ENCODE data around the gene CCT7.

Gene CCT7

DNA sequence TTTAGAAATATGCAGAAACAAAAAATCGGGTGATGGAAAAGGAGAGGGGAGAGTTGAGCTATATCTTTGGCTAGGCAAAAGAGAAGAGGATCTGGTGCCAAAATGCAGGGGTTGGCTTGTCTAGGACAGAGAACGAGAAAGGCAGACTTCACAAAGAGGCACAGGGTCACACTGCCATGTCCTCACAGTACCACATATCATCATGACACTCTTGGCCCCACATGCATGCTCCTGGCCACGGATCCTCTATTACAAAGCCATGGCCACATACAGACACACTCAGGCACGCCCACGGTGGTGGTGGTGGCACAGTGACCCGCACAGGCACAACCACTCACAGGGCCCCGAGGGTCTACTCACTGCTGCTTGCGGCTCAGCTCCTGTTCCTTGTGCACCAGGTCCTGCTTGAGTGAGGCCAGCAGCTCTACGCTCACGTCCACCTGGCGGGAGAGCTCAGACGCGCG is 34.3 kb downstream of the CCT7 start:
- Histone ChIP-seq H3K4me1 (ENCODE audit: low read length) (no peaks in the 10 kb centered on the region), H3K79me2 (ENCODE audit: low read length) (peaks cover 75% of the 10 kb centered on the region), H3K4me3 (ENCODE audit: low read length) (no peak overlapping the region), H3K9ac (ENCODE audit: low read length) (no peak overlapping the region), H2AFZ (ENCODE audit: low read depth, low read length) (no peak overlapping the region), H3K27ac (ENCODE audit: low read length) (no peak overlapping the region), H3K27me3 (ENCODE audit: low read depth, low read length) (no peaks in the 10 kb centered on the region), H3K9me3 (ENCODE audit: insufficient read depth, low read length) (no peaks in the 10 kb centered on the region), H4K20me1 (ENCODE audit: insufficient read depth, low read length) (peaks cover 49% of the 10 kb centered on the region), H3K4me2 (ENCODE audit: low read length) (no peak overlapping the region), H3K36me3 (replicated peaks; ENCODE audit: low read depth, low read length) (peaks cover 31% of the 10 kb centered on the region)
- TF ChIP-seq, protein P1, sequence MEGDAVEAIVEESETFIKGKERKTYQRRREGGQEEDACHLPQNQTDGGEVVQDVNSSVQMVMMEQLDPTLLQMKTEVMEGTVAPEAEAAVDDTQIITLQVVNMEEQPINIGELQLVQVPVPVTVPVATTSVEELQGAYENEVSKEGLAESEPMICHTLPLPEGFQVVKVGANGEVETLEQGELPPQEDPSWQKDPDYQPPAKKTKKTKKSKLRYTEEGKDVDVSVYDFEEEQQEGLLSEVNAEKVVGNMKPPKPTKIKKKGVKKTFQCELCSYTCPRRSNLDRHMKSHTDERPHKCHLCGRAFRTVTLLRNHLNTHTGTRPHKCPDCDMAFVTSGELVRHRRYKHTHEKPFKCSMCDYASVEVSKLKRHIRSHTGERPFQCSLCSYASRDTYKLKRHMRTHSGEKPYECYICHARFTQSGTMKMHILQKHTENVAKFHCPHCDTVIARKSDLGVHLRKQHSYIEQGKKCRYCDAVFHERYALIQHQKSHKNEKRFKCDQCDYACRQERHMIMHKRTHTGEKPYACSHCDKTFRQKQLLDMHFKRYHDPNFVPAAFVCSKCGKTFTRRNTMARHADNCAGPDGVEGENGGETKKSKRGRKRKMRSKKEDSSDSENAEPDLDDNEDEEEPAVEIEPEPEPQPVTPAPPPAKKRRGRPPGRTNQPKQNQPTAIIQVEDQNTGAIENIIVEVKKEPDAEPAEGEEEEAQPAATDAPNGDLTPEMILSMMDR (IDR thresholded peaks at IDR 0.05; ENCODE audit: low read depth, low read length): no peak
- no peak for TF ChIP-seq EZH2phosphoT487 (IDR thresholded peaks at IDR 0.05; ENCODE audit: low read depth)

DNA sequence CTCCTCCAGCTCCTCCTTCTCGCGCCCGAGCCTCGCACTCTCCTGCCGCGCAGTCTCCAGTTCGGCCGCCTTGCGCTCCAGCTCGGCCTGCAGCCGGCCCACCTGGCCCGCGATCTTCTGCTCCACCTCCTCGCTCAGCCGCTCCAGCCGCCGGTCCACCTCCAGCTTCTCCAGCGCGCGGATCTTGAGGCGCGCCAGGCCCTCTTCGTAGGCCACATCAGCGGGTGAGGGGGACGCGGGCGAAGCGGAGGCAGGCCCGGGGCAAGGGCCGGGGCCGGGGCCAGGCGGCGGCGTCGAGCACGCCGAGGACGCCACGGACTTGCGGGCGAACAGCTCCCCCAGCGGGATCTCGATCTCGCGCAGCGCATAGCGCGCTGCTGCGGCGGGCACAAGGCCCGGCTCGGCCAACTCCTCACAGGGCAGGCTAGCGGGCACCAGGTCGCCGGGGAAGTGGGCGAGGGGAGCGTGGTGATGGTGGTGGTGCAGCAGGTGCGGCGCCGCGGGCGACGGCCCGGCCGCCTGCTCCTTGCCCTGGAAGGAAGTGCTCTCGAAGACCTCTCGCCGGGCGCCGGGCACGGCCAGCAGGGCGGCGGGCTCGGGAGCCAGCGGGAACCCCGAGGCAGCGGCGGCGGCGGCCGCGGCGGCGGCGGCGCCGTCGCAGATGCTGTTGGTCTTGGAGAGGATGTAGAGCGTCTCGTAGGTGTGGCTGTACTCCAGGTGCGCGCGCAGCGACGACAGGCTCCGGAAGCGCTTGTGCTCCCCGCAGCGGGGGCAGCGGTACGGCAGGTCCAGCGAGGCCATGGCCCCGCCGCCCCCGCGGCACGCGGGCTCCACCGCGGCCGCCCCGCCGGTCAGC is 35.0 kb downstream of the CCT7 start:
- Histone ChIP-seq H3K9ac (ENCODE audit: low read length) (no peak overlapping the region), H3K27ac (ENCODE audit: low read length) (no peak overlapping the region), H3K27me3 (ENCODE audit: low read depth, low read length) (no peaks in the 10 kb centered on the region), H3K9me3 (ENCODE audit: insufficient read depth, low read length) (no peaks in the 10 kb centered on the region), H3K36me3 (replicated peaks; ENCODE audit: low read depth, low read length) (peaks cover 31% of the 10 kb centered on the region), H3K79me2 (ENCODE audit: low read length) (peaks cover 82% of the 10 kb centered on the region), H4K20me1 (ENCODE audit: insufficient read depth, low read length) (peaks cover 53% of the 10 kb centered on the region), H3K4me2 (ENCODE audit: low read length) (no peak overlapping the region), H3K4me1 (ENCODE audit: low read length) (no peaks in the 10 kb centered on the region), H3K4me3 (ENCODE audit: low read length) (no peak overlapping the region), H2AFZ (ENCODE audit: low read depth, low read length) (no peak overlapping the region)
- TF ChIP-seq, protein P1 (IDR thresholded peaks at IDR 0.05; ENCODE audit: low read depth, low read length): no peak
- TF ChIP-seq EZH2phosphoT487 (IDR thresholded peaks at IDR 0.05; ENCODE audit: low read depth): no peak

GRCh38 chr2:73269686-73270465 is 35.8 kb downstream of the CCT7 start:
- TF ChIP-seq EZH2phosphoT487 (IDR thresholded peaks at IDR 0.05; ENCODE audit: low read depth): no peak
- TF ChIP-seq, protein P1 (IDR thresholded peaks at IDR 0.05; ENCODE audit: low read depth, low read length): no peak
- Histone ChIP-seq H3K27ac (ENCODE audit: low read length) (no peak overlapping the region), H3K9ac (ENCODE audit: low read length) (no peak overlapping the region), H3K79me2 (ENCODE audit: low read length) (peaks cover 90% of the 10 kb centered on the region), H3K4me3 (ENCODE audit: low read length) (no peak overlapping the region), H3K27me3 (ENCODE audit: low read depth, low read length) (no peaks in the 10 kb centered on the region), H3K4me2 (ENCODE audit: low read length) (no peak overlapping the region), H3K4me1 (ENCODE audit: low read length) (no peaks in the 10 kb centered on the region), H3K9me3 (ENCODE audit: insufficient read depth, low read length) (no peaks in the 10 kb centered on the region), H3K36me3 (replicated peaks; ENCODE audit: low read depth, low read length) (peaks cover 25% of the 10 kb centered on the region), H2AFZ (ENCODE audit: low read depth, low read length) (no peak overlapping the region), H4K20me1 (ENCODE audit: insufficient read depth, low read length) (peaks cover 60% of the 10 kb centered on the region)

DNA sequence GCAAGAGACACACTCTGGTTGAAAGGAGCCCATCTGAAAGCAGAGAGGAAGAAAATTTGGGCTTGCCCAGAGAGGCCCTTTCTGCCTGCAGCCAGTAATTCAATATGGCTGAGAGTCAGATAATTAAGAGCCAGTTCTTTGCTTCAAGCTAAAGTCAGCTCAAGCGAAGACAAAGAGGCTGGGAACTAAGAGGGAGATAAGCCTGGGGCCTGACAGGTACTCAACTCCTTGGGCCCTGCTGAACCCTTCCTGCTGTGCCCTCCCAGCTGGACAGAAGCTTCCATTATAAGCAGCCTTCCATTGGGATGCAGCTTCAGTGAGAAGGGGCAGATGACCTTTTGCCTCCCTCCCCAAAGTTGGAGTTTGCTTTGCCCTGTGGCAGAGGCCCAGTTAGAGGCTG is 38.2 kb downstream of the CCT7 start:
- Histone ChIP-seq H2AFZ (ENCODE audit: low read depth, low read length) (no peak overlapping the region), H4K20me1 (ENCODE audit: insufficient read depth, low read length) (peaks cover 56% of the 10 kb centered on the region), H3K79me2 (ENCODE audit: low read length) (peaks cover 100% of the 10 kb centered on the region), H3K9ac (ENCODE audit: low read length) (no peak overlapping the region), H3K36me3 (replicated peaks; ENCODE audit: low read depth, low read length) (peaks cover 25% of the 10 kb centered on the region), H3K27ac (ENCODE audit: low read length) (no peak overlapping the region), H3K9me3 (ENCODE audit: insufficient read depth, low read length) (no peaks in the 10 kb centered on the region), H3K4me1 (ENCODE audit: low read length) (no peaks in the 10 kb centered on the region), H3K4me3 (ENCODE audit: low read length) (no peak overlapping the region), H3K4me2 (ENCODE audit: low read length) (no peak overlapping the region), H3K27me3 (ENCODE audit: low read depth, low read length) (no peaks in the 10 kb centered on the region)
- TF ChIP-seq, protein P1 (IDR thresholded peaks at IDR 0.05; ENCODE audit: low read depth, low read length): no peak
- no peak for TF ChIP-seq EZH2phosphoT487 (IDR thresholded peaks at IDR 0.05; ENCODE audit: low read depth)
